NCI-H2171 (cell line): Measurements from ENCODE around the gene SLITRK3.
A peak's percentile ranks its signal among the peaks of the same experiment; 100 is the strongest.
"Not testable (repeated sequence)": the region's sequence is repeated elsewhere in the genome, so short reads cannot be mapped to it uniquely, and the experiment has no call there.

Experiments used
- DNase-seq: peaks from one replicate; lab custom pipeline; 2025; lab: John Stamatoyannopoulos, UW

Gene SLITRK3

DNA sequence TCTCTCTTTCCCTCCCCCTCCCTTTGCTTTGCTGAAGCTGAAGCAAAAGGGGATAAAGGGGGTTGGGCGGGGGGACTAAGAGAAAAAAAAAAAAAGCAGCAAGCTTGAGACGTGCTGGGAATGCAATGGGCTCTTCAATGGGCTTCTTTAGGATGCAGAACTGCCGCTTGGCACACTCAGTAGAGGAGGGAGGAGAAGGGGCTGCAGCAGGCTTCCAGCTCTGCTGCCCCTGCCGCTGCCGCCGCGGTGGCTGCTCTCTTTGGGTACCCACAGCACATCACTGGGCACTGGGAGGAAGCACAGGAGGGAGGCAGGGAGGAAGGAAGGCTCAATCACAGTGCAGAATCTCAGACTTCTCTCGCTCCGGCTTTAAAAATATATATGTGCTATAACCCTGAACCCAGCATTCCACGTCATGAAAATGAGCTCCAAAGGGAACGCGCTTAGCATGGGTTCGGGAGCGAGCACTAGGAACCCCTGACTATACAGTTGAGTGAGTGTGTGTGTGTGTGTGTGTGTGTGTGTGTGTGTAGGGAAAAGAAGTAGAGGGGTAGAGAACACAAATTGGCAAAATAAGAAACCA lies 3.5 kb downstream of the SLITRK3 start:
- no peak for DNase-seq

GRCh38 chr3:165191491-165191890 lies 4.7 kb downstream of the SLITRK3 start:
- DNase-seq, result no peak

DNA sequence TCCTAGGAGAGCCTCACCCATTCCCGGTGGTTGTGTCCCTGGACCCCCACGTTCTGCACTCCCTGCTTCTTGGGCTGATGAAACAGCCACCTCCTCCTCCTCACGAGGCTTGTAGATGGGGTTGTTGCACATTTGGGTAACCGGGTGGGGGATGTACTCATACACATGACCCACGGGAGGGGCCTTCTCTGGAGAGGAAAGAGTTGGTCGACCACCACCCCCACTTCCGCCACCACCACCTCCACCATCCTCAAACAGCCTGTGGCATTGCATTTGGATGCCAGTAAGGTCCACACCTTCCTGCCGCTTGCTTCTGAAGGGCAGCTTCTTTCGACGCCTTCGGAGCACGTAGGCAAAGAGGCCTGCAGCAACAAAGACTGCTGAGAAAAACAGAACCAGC lies 7.7 kb downstream of the SLITRK3 start:
- DNase-seq, result no peak

- peak; percentile 66 for DNase-seq
Measured at GRCh38 chr3:165185707-165186327, 10.4 kb downstream of the SLITRK3 start.

DNA sequence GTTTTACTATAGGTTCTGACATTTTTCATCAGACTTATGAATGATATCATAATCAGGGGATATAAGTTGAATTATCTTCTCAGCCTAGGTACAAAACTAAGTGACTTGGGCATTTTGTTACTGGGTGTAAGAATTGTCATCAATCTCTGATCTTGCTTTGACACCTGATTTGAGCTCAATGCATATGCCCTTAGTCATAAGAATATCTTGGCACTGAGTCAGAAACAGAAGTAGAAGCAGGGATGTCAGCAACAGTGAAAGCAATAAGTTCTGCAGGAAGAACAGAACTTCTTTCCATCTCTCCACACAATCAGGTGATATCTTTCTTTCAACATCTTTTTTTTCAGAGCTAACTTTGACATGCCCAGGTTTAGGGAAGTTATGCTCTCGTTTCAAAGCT lies 14.6 kb downstream of the SLITRK3 start:
- no peak for DNase-seq

- no peak for DNase-seq
Measured at GRCh38 chr3:165170236-165170635, 25.9 kb downstream of the SLITRK3 start.

DNA sequence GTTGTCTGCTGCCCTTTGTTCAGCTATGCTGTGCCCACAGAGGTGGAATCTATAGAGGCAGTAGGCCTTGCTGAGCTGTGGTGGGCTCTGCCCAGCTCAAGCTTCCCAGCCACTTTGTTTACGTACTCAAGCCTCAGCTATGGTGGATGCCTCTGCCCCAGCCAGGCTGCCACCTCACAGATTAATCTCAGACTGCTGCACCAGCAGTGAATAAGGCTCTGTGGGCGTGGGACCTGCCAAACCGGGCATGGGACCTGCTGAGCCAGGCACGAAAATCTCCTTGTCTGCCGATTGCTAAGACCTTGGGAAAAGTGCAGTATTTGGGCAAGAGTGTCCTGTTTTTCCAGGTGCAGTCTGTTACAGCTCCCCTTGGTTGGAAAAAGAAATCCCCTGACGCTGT lies 26.8 kb downstream of the SLITRK3 start:
- DNase-seq, result no peak

DNA sequence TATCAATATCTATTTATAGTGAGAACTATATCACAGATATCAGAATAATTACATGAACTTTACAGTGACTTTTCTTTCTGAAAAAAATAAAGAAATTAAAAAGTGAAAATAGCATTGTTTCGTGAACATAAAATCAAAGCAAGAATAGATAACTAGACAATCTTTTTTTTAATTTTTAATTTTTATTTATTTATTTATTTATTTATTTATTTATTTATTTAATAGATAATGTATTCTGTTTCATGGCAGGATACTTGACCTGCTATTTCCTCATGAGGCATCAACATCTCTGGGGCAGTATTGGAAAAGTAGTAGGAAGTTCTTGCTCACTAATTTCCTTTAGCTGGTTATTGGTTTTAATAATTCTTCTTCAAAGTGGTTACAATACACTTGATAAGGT lies 33.3 kb downstream of the SLITRK3 start:
- DNase-seq, result no peak

DNA sequence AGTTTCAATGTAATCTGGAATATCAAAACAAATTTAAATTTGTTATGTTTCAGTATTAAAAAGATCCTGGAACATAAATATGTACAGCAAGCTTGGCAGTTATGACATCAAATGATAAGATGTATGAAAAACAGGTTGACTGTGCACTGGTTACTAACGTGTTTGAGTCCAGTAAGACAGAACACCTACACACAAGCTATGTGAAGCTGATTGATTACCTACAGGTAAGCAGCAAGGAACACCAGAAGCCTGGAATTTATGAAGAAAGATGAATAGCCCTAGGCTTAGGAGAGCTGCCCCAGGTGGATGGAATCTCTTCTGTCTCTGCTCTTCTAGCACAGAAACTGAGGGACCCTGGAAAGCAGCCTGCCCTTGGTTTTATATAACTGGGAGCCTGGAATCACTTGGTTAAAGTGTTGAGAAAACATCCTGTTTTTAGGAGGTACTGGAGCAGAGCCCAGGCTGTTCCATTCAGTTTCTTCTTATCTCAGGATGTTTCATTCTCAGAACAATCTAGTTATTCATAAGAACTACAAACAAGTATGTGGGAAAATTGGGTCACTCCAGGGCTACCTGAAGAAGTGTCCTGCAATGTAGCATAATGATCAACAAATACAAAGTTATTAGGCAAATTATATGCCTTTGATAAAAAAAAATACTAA lies 36.3 kb downstream of the SLITRK3 start:
- DNase-seq, result no peak

DNA sequence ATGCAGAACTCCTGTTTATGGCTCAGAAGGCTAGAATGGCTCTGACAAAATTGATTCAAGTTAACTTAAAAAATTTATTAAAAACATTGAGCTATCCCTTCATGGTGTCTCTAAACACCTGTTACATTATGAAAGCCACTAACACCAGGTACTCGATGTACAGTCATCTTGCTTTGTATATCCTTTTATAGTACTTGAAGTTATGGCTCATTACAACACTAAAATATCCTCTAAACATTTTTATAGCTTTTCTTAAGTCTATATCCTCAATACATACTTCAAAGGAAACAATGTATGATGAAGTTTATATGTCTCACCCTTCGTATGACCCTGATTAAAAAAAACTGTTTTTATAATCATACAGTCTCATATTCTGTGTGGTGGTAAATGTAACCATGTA lies 38.2 kb downstream of the SLITRK3 start:
- DNase-seq, result no peak

- no peak for DNase-seq
Measured at GRCh38 chr3:165156757-165157420, 39.3 kb downstream of the SLITRK3 start.

DNA sequence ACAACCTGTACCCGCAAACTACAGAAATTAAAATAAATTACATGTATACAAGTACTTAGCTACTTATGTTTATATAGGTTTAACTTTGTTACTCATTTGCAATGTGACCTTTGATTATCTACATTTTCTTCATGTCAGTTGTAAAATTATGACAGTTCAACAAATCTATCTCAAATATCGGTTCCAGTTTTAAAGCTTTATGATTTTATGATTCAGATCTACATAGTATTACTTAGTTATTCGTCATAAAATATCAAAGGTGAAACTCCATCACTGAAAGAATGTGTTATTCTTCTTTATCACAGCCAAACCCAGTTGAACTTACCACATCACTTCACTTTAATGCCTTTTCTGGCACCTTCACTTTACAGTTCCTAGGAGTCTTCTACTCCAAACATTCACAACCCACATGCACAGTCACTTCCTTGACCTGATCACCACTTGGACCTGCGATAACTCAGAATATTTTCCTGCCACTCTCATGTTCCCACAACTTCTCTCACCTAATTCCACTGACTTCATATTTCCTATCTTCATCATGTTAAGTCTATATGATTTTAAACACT lies 47.2 kb downstream of the SLITRK3 start:
- no peak for DNase-seq

DNA sequence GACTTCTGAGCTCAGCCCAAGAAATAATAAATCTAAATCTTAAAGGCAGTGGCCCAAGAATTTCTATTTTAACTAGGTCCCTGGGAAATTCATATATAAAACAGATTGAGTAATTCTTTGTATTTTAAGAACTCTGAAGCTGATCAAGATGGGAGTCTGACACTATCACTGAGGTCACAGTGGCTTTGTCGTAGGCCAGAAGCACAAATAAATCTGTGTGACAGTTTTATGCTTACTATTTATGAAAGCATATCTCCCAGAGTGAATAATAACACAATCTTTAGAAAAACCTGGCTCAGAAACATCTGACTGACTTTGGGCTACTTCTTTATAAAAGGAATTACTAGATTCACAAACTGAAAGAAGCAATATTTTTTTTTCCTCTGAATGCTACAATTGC lies 51.9 kb downstream of the SLITRK3 start:
- DNase-seq, result no peak

GRCh38 chr3:165139918-165140317 lies 56.3 kb downstream of the SLITRK3 start:
- not testable (repeated sequence) for DNase-seq
